Activated CD8-positive, alpha-beta T cell treated with anti-CD3 and anti-CD28 coated beads for 36 hours (primary cell): Measurements from ENCODE around the gene ZSCAN5A. TPM values are rescaled to one million over a fixed set of nuclear protein-coding genes. Genes with fewer than 3 reads are reported as not detected.

Source experiments
- ATAC-seq: fragments of 200-7000 bp; cut with Tn5 transposase; one replicate; pipeline ENCODE4 v1.10.0; 2021; ENCODE audit warnings: mild to moderate bottlenecking, moderate library complexity
- CTCF ChIA-PET: fragments of 350-600 bp; sonication (Branson Sonifier 250); formaldehyde crosslinking; loops from one replicate; lab custom pipeline; 2021; ENCODE audit warnings: antibody characterized with exemption; lab: Charles Lee
- POLR2A ChIA-PET: fragments of 350-600 bp; sonication (Branson Sonifier 250); formaldehyde crosslinking; loops from one replicate; lab custom pipeline; 2021; ENCODE audit warnings: antibody characterized with exemption; lab: Charles Lee
- DNase-seq: peaks from one replicate; pipeline ENCODE4 v3.0.0-alpha.2; 2020
- H3K27ac Mint-ChIP-seq: one replicate; pipeline ENCODE4 v1.8.0; 2021; ENCODE audit warnings: mild to moderate bottlenecking, mixed read lengths
- H3K27me3 Mint-ChIP-seq: one replicate; pipeline ENCODE4 v1.8.0; 2021; ENCODE audit warnings: mixed read lengths
- H3K36me3 Mint-ChIP-seq: one replicate; pipeline ENCODE4 v1.8.0; 2021; ENCODE audit warnings: low read depth, mixed read lengths
- H3K4me1 Mint-ChIP-seq: one replicate; pipeline ENCODE4 v1.8.0; 2021; ENCODE audit warnings: low read depth, mixed read lengths
- H3K4me3 Mint-ChIP-seq: one replicate; pipeline ENCODE4 v1.8.0; 2021; ENCODE audit warnings: mild to moderate bottlenecking, moderate library complexity, mixed read lengths
- H3K9me3 Mint-ChIP-seq: one replicate; pipeline ENCODE4 v1.8.0; 2021; ENCODE audit warnings: mixed read lengths
- CTCF ChIP-seq: fragments of 200-600 bp; IDR thresholded peaks from one replicate; pipeline ENCODE4 v1.8.0; 2022; ENCODE audit warnings: antibody characterized with exemption, mild to moderate bottlenecking
- intact Hi-C: fragments of 100-400 bp; cut with micrococcal nuclease; formaldehyde crosslinking; loops from one replicate; pipeline ENCODE4 v1.10.0; 2022
- total RNA-seq, 2 experiments: library from RNA; stranded (reverse); gene quantifications; one replicate each; pipeline ENCODE4 v1.2.3, GENCODE V29; 2021

Gene ZSCAN5A
- total RNA-seq, 2 experiments from 2014 or later = 7.7 to 9.0 TPM

- H3K36me3 Mint-ChIP-seq = peaks cover 19% of the 10 kb centered on the region
- peaks cover 6% of the 10 kb centered on the region for H3K4me1 Mint-ChIP-seq
- no peaks in the 10 kb centered on the region for H3K9me3 Mint-ChIP-seq
- no peak overlapping the region for H3K4me3 Mint-ChIP-seq
- ChIA-PET POLR2A (no interaction called here), CTCF (interaction anchor here (1.3 kb wide), 1 partner anchor 18 kb away, joined by 3 read pairs; no protein-coding TSS in a partner anchor)
- intact Hi-C loops = no loop called here
- DNase-seq (peak; percentile 53), ATAC-seq (peak; percentile 62)
- H3K27ac Mint-ChIP-seq = no peak overlapping the region
- no peaks in the 10 kb centered on the region for H3K27me3 Mint-ChIP-seq
- no peak for TF ChIP-seq CTCF
Measured at GRCh38 chr19:56291867-56292266, 22.8 kb downstream of the ZSCAN5A start.

GRCh38 chr19:56290104-56290503, 24.5 kb downstream of the ZSCAN5A start:
- no peak for DNase-seq
- H3K27ac Mint-ChIP-seq = no peak overlapping the region
- ChIA-PET POLR2A (no interaction called here), CTCF (no interaction called here)
- intact Hi-C loops = no loop called here
- peaks cover 6% of the 10 kb centered on the region for H3K4me1 Mint-ChIP-seq
- no peak for ATAC-seq
- H3K9me3 Mint-ChIP-seq = no peaks in the 10 kb centered on the region
- H3K27me3 Mint-ChIP-seq = no peaks in the 10 kb centered on the region
- no peak for TF ChIP-seq CTCF
- peaks cover 17% of the 10 kb centered on the region for H3K36me3 Mint-ChIP-seq
- H3K4me3 Mint-ChIP-seq = no peak overlapping the region

GRCh38 chr19:56284746-56285145, 29.9 kb downstream of the ZSCAN5A start:
- Mint-ChIP-seq H3K27ac (no peak overlapping the region), H3K36me3 (peaks cover 2% of the 10 kb centered on the region), H3K27me3 (no peaks in the 10 kb centered on the region), H3K4me3 (no peak overlapping the region), H3K9me3 (no peaks in the 10 kb centered on the region), H3K4me1 (no peaks in the 10 kb centered on the region)
- ATAC-seq (no peak), DNase-seq (no peak)
- intact Hi-C loops = no loop called here
- TF ChIP-seq CTCF = no peak
- ChIA-PET POLR2A (no interaction called here), CTCF (no interaction called here)

GRCh38 chr19:56282809-56283208, 31.8 kb downstream of the ZSCAN5A start:
- ChIA-PET POLR2A (no interaction called here), CTCF (interaction anchor here (1.0 to 1.1 kb wide), 2 partner anchors 29 to 217 kb away, joined by 3 read pairs; no protein-coding TSS in a partner anchor)
- no peaks in the 10 kb centered on the region for H3K4me1 Mint-ChIP-seq
- H3K4me3 Mint-ChIP-seq = no peak overlapping the region
- H3K9me3 Mint-ChIP-seq = no peaks in the 10 kb centered on the region
- no peaks in the 10 kb centered on the region for H3K36me3 Mint-ChIP-seq
- DNase-seq (no peak), ATAC-seq (no peak)
- H3K27me3 Mint-ChIP-seq = no peaks in the 10 kb centered on the region
- TF ChIP-seq CTCF = no peak
- intact Hi-C loops = no loop called here
- no peak overlapping the region for H3K27ac Mint-ChIP-seq

GRCh38 chr19:56273563-56274117, 41.0 kb downstream of the ZSCAN5A start:
- H3K4me3 Mint-ChIP-seq = no peak overlapping the region
- peaks cover 6% of the 10 kb centered on the region for H3K9me3 Mint-ChIP-seq
- ChIA-PET CTCF (interaction anchor here (2.2 kb wide), 1 partner anchor 20 kb away, joined by 9 read pairs; no protein-coding TSS in a partner anchor), POLR2A (no interaction called here)
- intact Hi-C loops = no loop called here
- ATAC-seq = no peak
- no peaks in the 10 kb centered on the region for H3K27me3 Mint-ChIP-seq
- H3K36me3 Mint-ChIP-seq = peaks cover 7% of the 10 kb centered on the region
- DNase-seq = no peak
- H3K27ac Mint-ChIP-seq = no peak overlapping the region
- no peaks in the 10 kb centered on the region for H3K4me1 Mint-ChIP-seq
- no peak for TF ChIP-seq CTCF
